Measurements from ENCODE around the gene IFNL3. TPM values are rescaled to one million over a fixed set of nuclear protein-coding genes. Genes with fewer than 3 reads are reported as not detected.
"Not testable (repeated sequence)": the region's sequence is repeated elsewhere in the genome, so short reads cannot be mapped to it uniquely, and the experiment has no call there.

Gene IFNL3
- total RNA-seq, 1 donor from 2014 or later = not detected

DNA sequence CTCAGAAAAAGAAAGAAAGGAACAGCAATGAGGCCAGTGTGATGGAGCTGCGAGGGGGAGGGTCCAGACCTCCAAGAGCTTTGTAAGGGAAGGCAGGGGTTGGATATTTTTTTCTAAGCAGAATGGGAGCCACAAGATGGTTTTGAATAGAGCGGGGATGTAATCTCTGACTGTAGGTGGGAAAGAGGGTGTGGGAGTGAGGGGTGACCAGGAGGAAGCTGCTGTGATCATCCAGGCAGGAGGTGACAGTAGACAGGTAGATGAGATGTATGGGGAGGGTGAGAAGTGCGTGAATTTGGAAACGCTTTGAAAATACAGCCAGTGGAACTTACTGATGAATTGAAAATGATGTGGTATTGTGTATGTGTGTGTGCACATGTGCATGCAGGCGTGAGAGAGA lies 30.8 kb upstream of the IFNL3 start:
- DNase-seq (ENCODE audit: low read depth, low spot score) = no peak
- Mint-ChIP-seq H3K27me3 (ENCODE audit: low read depth) (peaks cover 54% of the 10 kb centered on the region), H3K27ac (ENCODE audit: unreplicated experiment) (no peak overlapping the region)

DNA sequence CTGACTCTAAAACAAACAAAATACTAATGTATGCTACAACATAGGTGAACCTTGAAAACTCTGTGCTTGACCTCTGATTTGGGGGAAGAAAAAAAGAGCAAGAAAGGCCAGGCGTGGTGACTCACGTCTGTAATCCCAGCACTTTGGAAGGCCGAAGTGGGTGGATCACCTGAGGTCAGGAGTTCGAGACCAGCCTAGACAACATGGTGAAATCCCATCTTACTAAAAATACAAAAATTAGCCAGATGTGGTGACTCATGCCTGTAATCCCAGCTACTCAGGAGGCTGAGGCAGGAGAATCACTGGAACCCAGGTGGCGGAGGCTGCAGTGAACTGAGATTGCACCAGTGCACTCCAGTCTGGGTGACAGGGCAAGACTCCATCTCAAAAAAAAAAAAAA lies 29.1 kb upstream of the IFNL3 start:
- not testable (repeated sequence) for H3K4me1 Mint-ChIP-seq; H3K27ac Mint-ChIP-seq (ENCODE audit: unreplicated experiment); H3K4me3 Mint-ChIP-seq; H3K36me3 Mint-ChIP-seq (ENCODE audit: low read depth); DNase-seq (ENCODE audit: low read depth, low spot score); H3K9me3 Mint-ChIP-seq
- peaks cover 54% of the 10 kb centered on the region for H3K27me3 Mint-ChIP-seq (ENCODE audit: low read depth)

More for the DNA sequence above, 30.8 kb upstream of the IFNL3 start:
- TF ChIP-seq, protein P1, sequence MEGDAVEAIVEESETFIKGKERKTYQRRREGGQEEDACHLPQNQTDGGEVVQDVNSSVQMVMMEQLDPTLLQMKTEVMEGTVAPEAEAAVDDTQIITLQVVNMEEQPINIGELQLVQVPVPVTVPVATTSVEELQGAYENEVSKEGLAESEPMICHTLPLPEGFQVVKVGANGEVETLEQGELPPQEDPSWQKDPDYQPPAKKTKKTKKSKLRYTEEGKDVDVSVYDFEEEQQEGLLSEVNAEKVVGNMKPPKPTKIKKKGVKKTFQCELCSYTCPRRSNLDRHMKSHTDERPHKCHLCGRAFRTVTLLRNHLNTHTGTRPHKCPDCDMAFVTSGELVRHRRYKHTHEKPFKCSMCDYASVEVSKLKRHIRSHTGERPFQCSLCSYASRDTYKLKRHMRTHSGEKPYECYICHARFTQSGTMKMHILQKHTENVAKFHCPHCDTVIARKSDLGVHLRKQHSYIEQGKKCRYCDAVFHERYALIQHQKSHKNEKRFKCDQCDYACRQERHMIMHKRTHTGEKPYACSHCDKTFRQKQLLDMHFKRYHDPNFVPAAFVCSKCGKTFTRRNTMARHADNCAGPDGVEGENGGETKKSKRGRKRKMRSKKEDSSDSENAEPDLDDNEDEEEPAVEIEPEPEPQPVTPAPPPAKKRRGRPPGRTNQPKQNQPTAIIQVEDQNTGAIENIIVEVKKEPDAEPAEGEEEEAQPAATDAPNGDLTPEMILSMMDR (conservative IDR thresholded peaks at IDR 0.05) = no peak
- Mint-ChIP-seq H3K9me3 (no peaks in the 10 kb centered on the region), H3K36me3 (ENCODE audit: low read depth) (no peaks in the 10 kb centered on the region), H3K4me1 (no peaks in the 10 kb centered on the region), H3K4me3 (no peak overlapping the region)

DNA sequence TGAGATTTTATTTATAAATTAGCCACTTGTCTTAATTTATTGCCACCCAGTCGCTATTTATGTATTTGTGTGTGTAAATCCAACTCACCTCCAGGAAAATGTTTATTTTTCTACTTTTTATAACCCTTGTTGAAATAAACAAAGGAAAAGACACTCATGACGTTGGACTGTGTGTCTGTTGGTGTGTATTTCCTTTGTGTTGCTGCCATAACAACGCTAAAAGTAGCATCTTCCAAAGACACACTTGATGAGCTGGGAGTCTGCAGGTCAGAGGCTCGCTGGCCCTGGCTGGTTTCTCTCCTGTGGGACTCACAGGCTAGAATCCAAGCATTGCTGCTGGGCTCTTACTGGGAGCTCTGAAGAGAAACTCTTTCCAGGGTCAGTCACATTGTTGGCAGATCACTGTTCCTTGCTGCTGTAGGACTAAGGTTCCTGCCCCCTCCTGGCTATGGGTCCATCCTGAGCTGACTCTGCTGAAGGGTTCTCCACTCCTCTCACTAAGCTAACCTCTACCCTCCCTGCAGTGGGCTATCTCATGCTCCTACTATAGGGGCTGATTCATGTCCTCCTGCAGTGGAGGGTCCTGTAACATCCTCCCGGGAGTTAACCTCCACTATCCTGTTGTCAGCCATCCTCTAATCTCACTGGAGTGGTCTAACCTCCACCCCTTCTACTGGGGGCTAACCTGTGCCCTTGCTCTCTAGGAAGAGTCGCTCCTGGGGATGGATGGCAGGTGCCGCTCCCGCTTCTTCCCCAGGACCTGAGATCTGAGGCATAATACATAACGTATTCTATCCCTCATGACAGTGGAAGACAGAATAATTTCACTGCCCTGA lies 25.4 kb upstream of the IFNL3 start:
- Mint-ChIP-seq H3K27me3 (ENCODE audit: low read depth) (peaks cover 56% of the 10 kb centered on the region), H3K4me3 (no peak overlapping the region)
- TF ChIP-seq, protein P1 (conservative IDR thresholded peaks at IDR 0.05) = no peak

DNA sequence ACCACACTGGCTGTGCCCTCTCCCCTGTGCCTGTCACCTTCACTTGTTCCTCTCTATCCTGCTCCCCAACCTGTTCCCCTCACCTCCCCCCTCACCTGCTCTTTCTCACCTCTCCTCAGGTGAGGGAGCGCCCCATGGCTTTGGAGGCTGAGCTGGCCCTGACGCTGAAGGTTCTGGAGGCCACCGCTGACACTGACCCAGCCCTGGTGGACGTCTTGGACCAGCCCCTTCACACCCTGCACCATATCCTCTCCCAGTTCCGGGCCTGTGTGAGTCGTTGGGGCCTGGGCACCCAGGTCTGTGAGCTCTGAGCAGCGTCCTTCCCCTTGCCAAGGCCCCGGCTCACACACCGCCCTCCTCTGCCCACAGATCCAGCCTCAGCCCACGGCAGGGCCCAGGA lies 24.6 kb upstream of the IFNL3 start:
- peaks cover 59% of the 10 kb centered on the region for H3K27me3 Mint-ChIP-seq (ENCODE audit: low read depth)
- DNase-seq (ENCODE audit: low read depth, low spot score); H3K4me3 Mint-ChIP-seq: not testable (repeated sequence)

More for the DNA sequence above, 25.4 kb upstream of the IFNL3 start:
- no peaks in the 10 kb centered on the region for H3K36me3 Mint-ChIP-seq (ENCODE audit: low read depth)
- DNase-seq (ENCODE audit: low read depth, low spot score) = no peak
- H3K27ac Mint-ChIP-seq (ENCODE audit: unreplicated experiment) = no peak overlapping the region
- no peaks in the 10 kb centered on the region for H3K4me1 Mint-ChIP-seq
- H3K9me3 Mint-ChIP-seq = no peaks in the 10 kb centered on the region

DNA sequence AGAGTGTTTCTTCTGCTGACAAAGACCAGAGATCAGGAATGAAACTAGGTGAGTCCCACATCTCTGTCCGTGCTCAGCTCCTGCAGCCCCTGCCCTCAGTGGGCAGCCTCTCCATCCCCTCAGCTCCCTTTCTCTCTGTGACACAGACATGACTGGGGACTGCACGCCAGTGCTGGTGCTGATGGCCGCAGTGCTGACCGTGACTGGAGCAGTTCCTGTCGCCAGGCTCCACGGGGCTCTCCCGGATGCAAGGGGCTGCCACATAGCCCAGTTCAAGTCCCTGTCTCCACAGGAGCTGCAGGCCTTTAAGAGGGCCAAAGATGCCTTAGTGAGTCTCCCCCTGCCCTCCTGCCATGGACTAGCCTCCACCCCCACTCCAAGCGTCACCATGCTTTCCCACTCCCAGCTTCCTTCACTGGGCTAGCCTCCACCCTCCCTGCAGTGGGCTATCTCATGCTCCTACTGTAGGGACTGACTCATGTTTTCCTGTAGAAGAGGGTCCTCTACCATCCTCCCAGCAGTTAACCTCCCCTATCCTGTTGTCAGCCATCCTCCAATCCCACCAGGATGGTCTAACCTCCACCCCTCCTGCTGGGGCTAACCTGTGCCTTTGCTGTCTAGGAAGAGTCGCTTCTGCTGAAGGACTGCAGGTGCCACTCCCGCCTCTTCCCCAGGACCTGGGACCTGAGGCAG lies 23.9 kb upstream of the IFNL3 start:
- H3K4me1 Mint-ChIP-seq; DNase-seq (ENCODE audit: low read depth, low spot score); H3K4me3 Mint-ChIP-seq; H3K27ac Mint-ChIP-seq (ENCODE audit: unreplicated experiment); H3K36me3 Mint-ChIP-seq (ENCODE audit: low read depth); H3K9me3 Mint-ChIP-seq: not testable (repeated sequence)
- peaks cover 64% of the 10 kb centered on the region for H3K27me3 Mint-ChIP-seq (ENCODE audit: low read depth)

More for the DNA sequence above, 24.6 kb upstream of the IFNL3 start:
- not testable (repeated sequence) for H3K9me3 Mint-ChIP-seq; H3K27ac Mint-ChIP-seq (ENCODE audit: unreplicated experiment); H3K4me1 Mint-ChIP-seq; H3K36me3 Mint-ChIP-seq (ENCODE audit: low read depth)

DNA sequence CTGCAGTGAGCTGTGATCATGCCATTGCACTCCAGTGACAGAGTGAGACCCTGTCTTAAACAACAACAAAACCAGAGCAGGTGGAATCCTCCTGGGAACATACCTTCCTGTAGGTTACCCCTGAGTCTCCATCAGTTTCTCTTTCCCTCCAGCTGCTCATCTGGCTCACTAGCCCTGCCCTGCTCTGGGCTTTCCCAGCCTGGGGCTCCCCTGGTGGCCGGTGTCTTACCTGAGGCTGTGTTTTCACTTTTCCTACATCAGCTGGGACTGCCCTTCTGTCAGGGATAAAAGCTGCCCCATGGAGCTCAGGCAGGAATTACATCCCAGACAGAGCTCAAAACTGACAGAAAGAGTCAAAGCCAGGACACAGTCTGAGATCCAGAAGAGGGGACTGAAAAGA lies 23.3 kb upstream of the IFNL3 start, which contains the start of gene IFNL2:
TSS of gene IFNL2 (plus strand) at position 312 of the 400 bp plus-strand sequence. CDS start 173 bp downstream, outside the sequence.
- H3K9me3 Mint-ChIP-seq; DNase-seq (ENCODE audit: low read depth, low spot score); H3K4me1 Mint-ChIP-seq; H3K36me3 Mint-ChIP-seq (ENCODE audit: low read depth); H3K27ac Mint-ChIP-seq (ENCODE audit: unreplicated experiment); H3K4me3 Mint-ChIP-seq: not testable (repeated sequence)
- peaks cover 68% of the 10 kb centered on the region for H3K27me3 Mint-ChIP-seq (ENCODE audit: low read depth)

DNA sequence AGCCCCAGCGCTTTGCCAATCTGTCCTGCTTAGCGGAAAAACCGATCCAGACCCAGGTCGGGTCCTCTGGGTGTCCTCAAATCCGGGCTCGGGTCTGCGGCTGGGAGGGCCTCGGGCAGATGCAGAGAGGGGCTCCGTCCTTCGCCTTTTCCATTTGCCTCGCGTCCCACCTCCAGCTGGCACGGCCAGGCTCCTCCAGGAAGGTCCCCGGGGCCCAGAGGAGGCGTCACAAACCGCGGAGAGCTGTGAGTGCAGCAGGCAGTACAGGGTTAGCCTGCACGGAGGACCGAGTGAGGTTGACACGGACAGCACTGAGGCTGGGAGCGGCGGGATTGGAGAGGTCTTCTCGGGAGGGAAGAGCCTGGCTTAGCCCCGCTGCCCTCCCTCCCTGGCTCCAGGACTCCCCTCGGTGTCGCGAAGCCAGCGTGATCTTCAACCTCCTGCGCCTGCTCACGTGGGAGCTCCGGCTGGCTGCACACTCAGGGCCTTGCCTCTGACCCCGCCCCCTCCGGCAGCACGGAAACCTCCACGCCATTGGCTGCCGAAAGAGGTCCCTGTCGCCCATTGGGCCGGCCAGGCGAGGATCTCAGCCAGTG lies 20.6 kb upstream of the IFNL3 start:
- Mint-ChIP-seq H3K4me1 (peaks cover 4% of the 10 kb centered on the region), H3K27ac (ENCODE audit: unreplicated experiment) (no peak overlapping the region), H3K36me3 (ENCODE audit: low read depth) (no peaks in the 10 kb centered on the region), H3K27me3 (ENCODE audit: low read depth) (peaks cover 80% of the 10 kb centered on the region), H3K9me3 (no peaks in the 10 kb centered on the region), H3K4me3 (no peak overlapping the region)
- no peak for DNase-seq (ENCODE audit: low read depth, low spot score)
- TF ChIP-seq, protein P1 (conservative IDR thresholded peaks at IDR 0.05) = no peak

All from neural crest cell (in vitro differentiated cells).